H1 (cell line): ENCODE data around the gene IFNGR1. TPM values are rescaled to one million over a fixed set of nuclear protein-coding genes. Genes with fewer than 3 reads are reported as not detected.

ENCODE experiments used
- CTCF ChIA-PET: fragments of 300-600 bp; sonication (Branson Sonifier 250); formaldehyde crosslinking; loops from one replicate; lab custom pipeline; 2021; ENCODE audit not compliant: partially characterized antibody; lab: Charles Lee
- POLR2A ChIA-PET: fragments of 300-600 bp; sonication (Branson Sonifier 250); formaldehyde crosslinking; loops from one replicate; lab custom pipeline; 2021; ENCODE audit warnings: inconsistent platforms; ENCODE audit not compliant: partially characterized antibody; lab: Charles Lee
- DNase-seq, 2 experiments: peaks; one replicate each; pipeline versions ENCODE4 v3.0.0 to v3.0.0-alpha.2; 2010 to 2022; ENCODE audit warnings: low spot score in 2 of 2, low read depth in 1 of 2, mixed read lengths in 1 of 2
- FAIRE-seq: peaks from 2 replicates; lab custom pipeline; 2011; peaks lifted over from hg19 to GRCh38; lab: Jason Lieb, UNC
- H2AFZ ChIP-seq: 2 replicates; pipeline ENCODE4 v1.8.1; 2012; ENCODE audit warnings: low read length, inconsistent platforms
- H2AK5ac ChIP-seq: 2 replicates; pipeline ENCODE4 v1.6.1; 2013; ENCODE audit warnings: low read depth, low read length
- H2BK120ac ChIP-seq: replicated peaks from 2 replicates; pipeline ENCODE3; 2013; ENCODE audit warnings: low read depth, low read length, inconsistent platforms
- H2BK12ac ChIP-seq: 2 replicates; pipeline ENCODE4 v1.6.1; 2013; ENCODE audit warnings: low read depth, low read length
- H2BK15ac ChIP-seq: 2 replicates; pipeline ENCODE4 v1.6.1; 2013; ENCODE audit warnings: low read length
- H2BK20ac ChIP-seq: 2 replicates; pipeline ENCODE4 v1.6.1; 2013; ENCODE audit warnings: low read length
- H2BK5ac ChIP-seq: 2 replicates; pipeline ENCODE4 v1.6.1; 2013; ENCODE audit warnings: low read depth, low read length
- H3K14ac ChIP-seq: 2 replicates; pipeline ENCODE4 v1.6.1; 2013; ENCODE audit warnings: inconsistent platforms; ENCODE audit not compliant: insufficient read length
- H3K18ac ChIP-seq: 2 replicates; pipeline ENCODE4 v1.6.1; 2013; ENCODE audit warnings: low read length; ENCODE audit errors: extremely low read depth
- H3K23ac ChIP-seq: 2 replicates; pipeline ENCODE4 v1.6.1; 2013; ENCODE audit warnings: inconsistent platforms; ENCODE audit not compliant: insufficient read length
- H3K23me2 ChIP-seq: 2 replicates; pipeline ENCODE4 v1.6.1; 2013; ENCODE audit warnings: low read depth, low read length
- H3K27ac ChIP-seq: 2 replicates; pipeline ENCODE4 v1.6.1; 2011; ENCODE audit warnings: low read depth, low read length, inconsistent platforms
- H3K27me3 ChIP-seq, 4 experiments: replicated peaks in 1 of 4; 1 replicate in 1 of 4; 2 replicates in 3 of 4; pipeline versions ENCODE4 v1.6.1 to v1.8.1; 2011 to 2013; ENCODE audit warnings: low read length in 3 of 4, mild to moderate bottlenecking in 3 of 4, inconsistent platforms in 2 of 4, mixed read lengths in 2 of 4, moderate library complexity in 1 of 4; ENCODE audit not compliant: control insufficient read depth in 3 of 4, insufficient read depth in 3 of 4; ENCODE audit errors: extremely low read depth in 1 of 4
- H3K36me3 ChIP-seq, 4 experiments: 2 replicates each; pipeline versions ENCODE4 v1.6.1 to v1.8.1; 2011 to 2013; ENCODE audit warnings: mild to moderate bottlenecking in 4 of 4, low read length in 3 of 4, moderate library complexity in 2 of 4, control low read depth in 1 of 4, inconsistent platforms in 1 of 4; ENCODE audit not compliant: insufficient read depth in 4 of 4, control insufficient read depth in 2 of 4
- H3K4ac ChIP-seq: replicated peaks from 2 replicates; pipeline ENCODE3; 2013; ENCODE audit warnings: low read length, low read depth, mixed read lengths, inconsistent platforms; ENCODE audit not compliant: insufficient read length
- H3K4me1 ChIP-seq, 4 experiments: replicated peaks in 1 of 4; 1 replicate in 1 of 4; 2 replicates in 3 of 4; pipeline versions ENCODE4 v1.6.1 to v1.8.1; 2011 to 2013; ENCODE audit warnings: low read length in 3 of 4, inconsistent platforms in 2 of 4, mixed read lengths in 1 of 4; ENCODE audit not compliant: insufficient read depth in 4 of 4, control insufficient read depth in 3 of 4
- H3K4me2 ChIP-seq, 2 experiments: 2 replicates each; pipeline versions ENCODE4 v1.6.1 to v1.8.1; 2011 to 2013; ENCODE audit warnings: low read depth in 2 of 2, low read length in 2 of 2, control low read depth in 1 of 2, inconsistent platforms in 1 of 2, mild to moderate bottlenecking in 1 of 2; ENCODE audit not compliant: insufficient read depth in 1 of 2
- H3K4me3 ChIP-seq, 4 experiments: fragments of 200-600, 300-600 bp in 1 of 4; sonication (generic), shearing (Covaris generic), sonication (Bioruptor Twin) in 1 of 4; 2 replicates each; pipeline versions ENCODE4 v1.5.1 to v1.8.1; 2011 to 2016; ENCODE audit warnings: low read length in 4 of 4, low read depth in 3 of 4, control low read depth in 2 of 4, inconsistent platforms in 2 of 4, mild to moderate bottlenecking in 2 of 4, mixed read lengths in 1 of 4, moderate library complexity in 1 of 4; ENCODE audit not compliant: insufficient read depth in 2 of 4; ENCODE audit errors: extremely low read depth in 1 of 4
- H3K56ac ChIP-seq: replicated peaks from 2 replicates; pipeline ENCODE3; 2013; ENCODE audit warnings: low read depth, mild to moderate bottlenecking, mixed read lengths, low read length, inconsistent platforms; ENCODE audit not compliant: insufficient read length
- H3K79me1 ChIP-seq: 2 replicates; pipeline ENCODE4 v1.6.1; 2013; ENCODE audit warnings: low read depth, low read length, control low read depth
- H3K79me2 ChIP-seq, 2 experiments: 2 replicates each; pipeline versions ENCODE4 v1.6.1 to v1.8.1; 2012 to 2013; ENCODE audit warnings: low read length in 2 of 2, mild to moderate bottlenecking in 2 of 2, inconsistent platforms in 1 of 2; ENCODE audit not compliant: insufficient read depth in 2 of 2, control insufficient read depth in 1 of 2
- H3K9ac ChIP-seq, 4 experiments: replicated peaks in 1 of 4; 1 replicate in 1 of 4; 2 replicates in 3 of 4; pipeline versions ENCODE4 v1.6.1 to v1.8.1; 2011 to 2013; ENCODE audit warnings: low read depth in 3 of 4, low read length in 3 of 4, control low read depth in 2 of 4, mild to moderate bottlenecking in 2 of 4, moderate library complexity in 2 of 4, inconsistent platforms in 1 of 4; ENCODE audit errors: extremely low read depth in 1 of 4
- H3K9me3 ChIP-seq, 2 experiments: 2 replicates each; pipeline versions ENCODE4 v1.6.1 to v1.8.1; 2012 to 2013; ENCODE audit warnings: mild to moderate bottlenecking in 2 of 2, moderate library complexity in 2 of 2, control low read depth in 1 of 2, inconsistent platforms in 1 of 2, low read depth in 1 of 2, low read length in 1 of 2, mixed read lengths in 1 of 2; ENCODE audit not compliant: insufficient read depth in 2 of 2
- H4K20me1 ChIP-seq, 2 experiments: replicated peaks in 1 of 2; 2 replicates each; pipeline versions ENCODE3 to v1.8.1; 2011 to 2013; ENCODE audit warnings: inconsistent platforms in 2 of 2, low read length in 2 of 2, mild to moderate bottlenecking in 1 of 2; ENCODE audit not compliant: insufficient read depth in 2 of 2, control insufficient read depth in 1 of 2
- H4K5ac ChIP-seq: 2 replicates; pipeline ENCODE4 v1.6.1; 2013; ENCODE audit warnings: low read length, low read depth, mixed read lengths, inconsistent platforms; ENCODE audit not compliant: insufficient read length
- H4K8ac ChIP-seq: 2 replicates; pipeline ENCODE4 v1.8.0; 2013; ENCODE audit warnings: mild to moderate bottlenecking, moderate library complexity, low read length, inconsistent platforms; ENCODE audit not compliant: insufficient read depth; ENCODE audit errors: extremely low read depth
- H4K91ac ChIP-seq: replicated peaks from 2 replicates; pipeline ENCODE3; 2013; ENCODE audit warnings: low read length, mixed read lengths, inconsistent platforms; ENCODE audit not compliant: insufficient read length
- BACH1 ChIP-seq: IDR thresholded peaks from 2 replicates; pipeline ENCODE4 v1.6.1; 2012; ENCODE audit warnings: low read length, improper control_type of control experiment
- BRCA1 ChIP-seq: IDR thresholded peaks from 2 replicates; pipeline ENCODE4 v1.6.1; 2012; ENCODE audit warnings: low read depth, low read length, improper control_type of control experiment
- CBX5 ChIP-seq: fragments of 300-800, 300-1000 bp; sonication (generic); IDR thresholded peaks from 2 replicates; pipeline ENCODE4 v1.7.1; 2016; ENCODE audit warnings: antibody characterized with exemption, low read length, low read depth
- CEBPB ChIP-seq: IDR thresholded peaks from 2 replicates; pipeline ENCODE4 v1.6.1; 2012; ENCODE audit warnings: low read depth, low read length
- EGR1 ChIP-seq: IDR thresholded peaks from 2 replicates; pipeline ENCODE4 v1.6.1; 2011; ENCODE audit warnings: low read depth, low read length, borderline replicate concordance
- EP300 ChIP-seq, 2 experiments: IDR thresholded peaks; 1 replicate in 1 of 2; 2 replicates in 1 of 2; pipeline ENCODE4 v1.6.1; 2011 to 2012; ENCODE audit warnings: low read depth in 2 of 2, low read length in 2 of 2, mild to moderate bottlenecking in 2 of 2, borderline replicate concordance in 1 of 2, inconsistent platforms in 1 of 2, moderate library complexity in 1 of 2
- HDAC2 ChIP-seq, 2 experiments: fragments of 300-600 bp in 1 of 2; sonication (generic) in 1 of 2; IDR thresholded peaks; 2 replicates each; pipeline ENCODE4 v1.6.1; 2011 to 2012; ENCODE audit warnings: low read depth in 2 of 2, low read length in 2 of 2, mild to moderate bottlenecking in 2 of 2, moderate library complexity in 2 of 2, borderline replicate concordance in 1 of 2, inconsistent platforms in 1 of 2
- JUN ChIP-seq: IDR thresholded peaks from 2 replicates; pipeline ENCODE4 v1.6.1; 2011; ENCODE audit warnings: low read depth, mild to moderate bottlenecking, improper control_type of control experiment, low read length
- JUND ChIP-seq: IDR thresholded peaks from 2 replicates; pipeline ENCODE4 v1.6.1; 2011; ENCODE audit warnings: mild to moderate bottlenecking, improper control_type of control experiment, low read length
- MAFK ChIP-seq: IDR thresholded peaks from 2 replicates; pipeline ENCODE4 v1.6.1; 2012; ENCODE audit warnings: low read depth, mild to moderate bottlenecking, improper control_type of control experiment, low read length
- PHF8 ChIP-seq: fragments of 200-600 bp; sonication (generic); conservative IDR thresholded peaks from 2 replicates; pipeline ENCODE4 v1.7.1; 2012; ENCODE audit warnings: low read depth, mild to moderate bottlenecking, inconsistent platforms, low read length, moderate library complexity
- WGBS, 2 experiments: shearing (Covaris generic) in 1 of 2; methylation state at CpG; one replicate each; pipeline versions ENCODE4 v1.1.6 to v1.1.7; 2013 to 2015; ENCODE audit warnings: low lambda C conversion rate in 2 of 2, mixed read lengths in 2 of 2, inconsistent platforms in 1 of 2, low coverage in 1 of 2, missing lambda C conversion rate in 1 of 2; ENCODE audit not compliant: insufficient replicate concordance in 2 of 2, insufficient coverage in 1 of 2, insufficient read length in 1 of 2; ENCODE audit errors: extremely low coverage in 1 of 2, missing lambda C conversion rate in 1 of 2; 5-methylcytosine and 5-hydroxymethylcytosine counted together
- polyA plus RNA-seq, 7 experiments: library from polyadenylated mRNA; depleted of rRNA in 3 of 7; stranded (reverse) in 5 of 7; unstranded in 2 of 7; fragments of >200 nt in 5 of 7; fragments of 200-250 nt in 2 of 7; gene quantifications; 1 replicate in 5 of 7; 2 replicates in 1 of 7; 4 replicates in 1 of 7; pipeline versions ENCODE4 v1.2.1 to v1.2.3, GENCODE V29; 2011 to 2013; ENCODE audit warnings: missing spikeins in 2 of 7, mixed read lengths in 2 of 7
- total RNA-seq: library from RNA; stranded (reverse); fragmentation: NEBNext Ultra II Directional; extraction: Animal tissue kit (Norgen Biotek cat#: 25700); gene quantifications from 2 replicates; pipeline ENCODE4 v1.2.1, GENCODE V29; 2021

Gene IFNGR1
- total and polyA plus RNA-seq, 2 of the 8 experiments (the other 6 are each of a cell fraction or from before 2014, with no cell fraction given), result 9.7 to 20.9 TPM

- Histone ChIP-seq H4K20me1 (peaks cover 2 to 4% of the 10 kb centered on the region in 2 experiments), H4K8ac (no peak overlapping the region), H3K27ac (no peak overlapping the region), H4K5ac (no peak overlapping the region), H3K4me3 (no peak overlapping the region), H2BK20ac (no peak overlapping the region), H3K56ac (no peak overlapping the region), H4K91ac (no peak overlapping the region), H2AFZ (no peak overlapping the region), H3K79me1 (peaks cover 9% of the 10 kb centered on the region), H3K36me3 (no peaks in the 10 kb centered on the region), H2BK5ac (no peak overlapping the region), H2BK12ac (no peak overlapping the region), H3K27me3 (no peaks in the 10 kb centered on the region), H2AK5ac (no peak overlapping the region), H3K23me2 (0 out of 2 replicates have a peak, but pooled peaks cover 3% of the 10 kb centered on the region), H2BK15ac (no peak overlapping the region), H3K9ac (no peak overlapping the region), H3K4me2 (no peak overlapping the region), H3K79me2 (peaks cover 12 to 15% of the 10 kb centered on the region in 2 experiments), H3K23ac (no peak overlapping the region), H3K4ac (no peak overlapping the region), H3K9me3 (no peaks in the 10 kb centered on the region), H2BK120ac (no peak overlapping the region), H3K18ac (no peak overlapping the region), H3K14ac (no peak overlapping the region), H3K4me1 (peaks cover 5 to 9% (median 7%) of the 10 kb centered on the region in 4 experiments; a peak in 6 of 7 replicates)
- DNase-seq, result no peak
- ChIA-PET POLR2A (no interaction called here), CTCF (interaction anchor here (0.5 to 1.5 kb wide), 5 partner anchors 8 to 366 kb away, joined by 3 to 4 read pairs (median 3); no protein-coding TSS in a partner anchor)
- TF ChIP-seq EGR1 (no peak), BACH1 (no peak), HDAC2 (IDR thresholded peaks at IDR 0.05; ENCODE audit: borderline replicate concordance in 1 of 2, low read depth in 2 of 2, low read length in 2 of 2) (no peak), EP300 (IDR thresholded peaks at IDR 0.05; ENCODE audit: borderline replicate concordance in 1 of 2, low read depth in 2 of 2, low read length in 2 of 2) (no peak), JUND (no peak), BRCA1 (no peak), JUN (no peak), PHF8 (no peak), MAFK (no peak), CEBPB (no peak), CBX5 (no peak)
- WGBS, 2 experiments, result 84% methylated on average over 3 of the region's 3 CpGs; no CpG with 5 or more reads in 1 of the 2 experiments
- FAIRE-seq, result no peak
Measured at GRCh38 chr6:137222381-137222780, 3.2 kb upstream of the IFNGR1 start.
